GM10248 (cell line): ENCODE results near the gene FOXD4L6.
"Not testable (repeated sequence)": the region's sequence is repeated elsewhere in the genome, so short reads cannot be mapped to it uniquely, and the experiment has no call there.

Experiments used
- CTCF ChIA-PET: fragments of 300-600 bp; sonication (Branson Sonifier 250); formaldehyde crosslinking; extraction: SDS; loops from one replicate; lab custom pipeline; 2021; ENCODE audit warnings: antibody characterized with exemption; lab: Yijun Ruan, JAX
- POLR2A ChIA-PET: fragments of 350-650 bp; sonication (Branson Sonifier 250); formaldehyde crosslinking; extraction: SDS; loops from one replicate; lab custom pipeline; 2020; ENCODE audit warnings: antibody characterized with exemption; lab: Yijun Ruan, JAX
- DNase-seq: peaks from one replicate; pipeline ENCODE4 v3.0.0; 2012; ENCODE audit errors: extremely low spot score

Gene FOXD4L6

DNA sequence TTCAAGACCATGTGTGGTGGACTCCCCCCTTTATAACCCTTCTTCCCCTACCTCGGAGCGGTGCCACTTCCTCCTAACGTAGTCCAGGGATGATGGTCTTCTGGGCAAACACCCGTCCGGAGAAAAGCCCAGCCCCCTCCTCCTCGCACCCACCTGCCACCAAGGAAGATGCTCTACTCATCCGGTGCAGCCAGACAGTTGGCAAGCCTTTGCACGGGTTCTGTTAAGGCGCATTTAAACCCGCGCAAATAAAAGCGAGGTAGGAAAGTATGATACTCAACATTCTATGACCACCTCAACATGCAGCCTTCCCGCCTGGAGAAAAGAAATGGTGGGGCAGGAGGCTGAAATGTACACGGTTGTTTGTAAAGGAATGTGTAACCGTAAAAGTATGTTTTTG is at the start of gene FOXD4L6:
TSS of gene FOXD4L6 (minus strand) at position 101 of the 400 bp plus-strand sequence. CDS start 298 bp downstream, outside the sequence.
- DNase-seq, POLR2A ChIA-PET, CTCF ChIA-PET: not testable (repeated sequence)

DNA sequence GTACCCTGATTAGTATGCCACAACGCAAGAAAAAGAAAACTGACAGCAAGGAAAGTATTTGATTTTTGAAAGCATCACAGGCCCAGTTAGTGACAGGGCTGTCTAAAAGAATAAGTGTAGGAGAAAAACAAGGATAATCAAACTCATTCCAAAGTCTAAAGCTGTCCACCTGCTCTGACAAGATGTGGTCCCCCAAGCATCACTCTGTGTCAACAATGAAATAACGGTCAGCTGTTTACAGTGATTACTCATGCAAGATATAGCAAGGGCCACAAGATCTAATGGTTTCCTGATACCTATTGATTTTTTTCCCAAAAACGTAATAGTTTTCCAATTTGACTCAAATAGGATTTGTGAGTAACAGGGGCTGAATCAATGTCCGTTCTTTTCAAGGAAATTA is 46.5 kb upstream of the FOXD4L6 start:
- DNase-seq, POLR2A ChIA-PET, CTCF ChIA-PET: not testable (repeated sequence)

DNA sequence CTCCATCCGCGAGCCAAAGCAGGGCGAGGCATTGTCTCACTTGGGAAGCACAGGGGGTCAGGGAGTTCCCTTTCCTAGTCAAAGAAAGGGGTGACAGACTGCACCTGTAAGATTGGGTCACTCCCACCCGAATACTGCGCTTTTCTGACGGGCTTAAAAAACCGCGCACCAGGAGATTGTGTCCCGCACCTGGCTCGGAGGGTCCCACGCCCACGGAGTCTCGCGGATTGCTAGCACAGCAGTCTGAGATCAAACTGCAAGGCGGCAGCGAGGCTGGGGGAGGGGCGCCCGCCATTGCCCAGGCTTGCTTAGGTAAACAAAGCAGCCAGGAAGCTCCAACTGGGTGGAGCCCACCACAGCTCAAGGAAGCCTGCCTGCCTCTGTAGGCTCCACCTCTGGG is 21.6 kb upstream of the FOXD4L6 start:
- POLR2A ChIA-PET, DNase-seq, CTCF ChIA-PET: not testable (repeated sequence)

DNA sequence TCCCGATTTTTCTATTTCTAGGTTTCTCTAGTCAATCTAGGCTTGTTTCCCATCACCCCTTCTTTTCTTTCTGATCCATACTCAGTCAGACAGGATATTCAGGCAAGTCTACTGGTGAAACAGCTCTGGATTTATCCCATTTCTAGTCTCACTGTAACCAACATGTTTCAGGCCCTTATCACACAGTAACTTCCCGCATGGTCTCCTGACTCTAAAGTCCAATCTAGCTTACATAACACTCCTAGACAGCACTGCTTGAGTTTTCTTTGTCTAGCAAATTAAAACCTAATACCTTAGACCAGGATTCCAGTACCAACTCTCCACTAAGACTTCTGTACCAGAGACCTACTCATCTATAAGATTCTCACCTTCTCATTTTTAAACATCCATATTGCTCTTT is 13.4 kb upstream of the FOXD4L6 start:
- CTCF ChIA-PET, DNase-seq, POLR2A ChIA-PET: not testable (repeated sequence)

DNA sequence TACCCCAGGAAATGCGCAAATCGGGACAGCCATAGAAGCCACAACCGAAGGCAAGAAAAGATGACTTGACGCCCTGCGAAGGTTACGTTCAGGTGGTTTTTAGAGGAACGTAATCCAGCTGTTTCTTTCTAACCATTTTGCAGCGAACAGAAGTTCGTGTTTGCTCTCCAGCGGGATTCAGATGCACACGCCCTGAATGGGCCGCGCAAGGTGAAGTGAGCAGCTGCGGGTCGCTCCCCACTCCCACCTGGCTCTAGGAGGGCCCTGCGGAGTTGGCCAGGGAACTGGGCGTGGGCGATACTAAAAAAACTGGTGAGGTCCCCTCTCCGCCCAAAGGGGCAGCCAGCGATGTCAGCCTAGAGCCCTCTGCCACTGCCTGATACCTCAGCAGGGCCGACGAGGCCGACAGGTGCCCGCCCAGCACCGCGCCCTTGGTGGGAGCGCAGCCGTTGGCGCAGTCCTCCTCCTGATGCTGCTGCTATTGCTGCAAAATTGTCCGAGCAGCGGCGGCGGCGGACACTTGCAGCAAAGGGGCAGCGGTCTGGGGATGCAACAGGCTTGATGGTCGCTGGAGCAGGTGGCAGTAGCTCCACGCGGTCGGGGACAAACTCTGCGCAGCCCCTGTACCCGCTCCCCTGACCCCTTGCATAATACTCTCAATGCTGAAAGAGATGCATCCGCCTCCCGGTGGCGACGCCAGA is 1.6 kb downstream of the FOXD4L6 start:
- POLR2A ChIA-PET, DNase-seq: not testable (repeated sequence)

DNA sequence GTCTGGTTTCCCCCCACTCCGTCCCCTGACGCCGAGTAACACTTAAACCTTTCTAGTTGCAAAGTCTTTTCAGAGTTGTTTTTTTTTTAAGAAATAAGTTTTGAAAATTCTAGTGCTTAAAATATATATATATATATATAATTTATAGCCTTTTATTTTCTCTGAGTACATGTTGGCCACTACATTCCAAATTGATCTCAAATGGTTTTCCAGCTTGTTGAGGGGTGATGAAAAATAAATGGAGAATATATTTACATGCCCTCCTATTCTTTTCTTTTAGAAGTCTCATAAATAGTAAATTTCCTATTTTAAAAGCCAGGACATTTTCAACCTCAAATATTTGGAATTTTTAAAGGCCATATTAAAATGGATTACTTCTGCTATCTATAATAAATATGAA is 2.5 kb downstream of the FOXD4L6 start:
- CTCF ChIA-PET, POLR2A ChIA-PET, DNase-seq: not testable (repeated sequence)

More for the DNA sequence above, 1.6 kb downstream of the FOXD4L6 start:
- CTCF ChIA-PET = not testable (repeated sequence)

DNA sequence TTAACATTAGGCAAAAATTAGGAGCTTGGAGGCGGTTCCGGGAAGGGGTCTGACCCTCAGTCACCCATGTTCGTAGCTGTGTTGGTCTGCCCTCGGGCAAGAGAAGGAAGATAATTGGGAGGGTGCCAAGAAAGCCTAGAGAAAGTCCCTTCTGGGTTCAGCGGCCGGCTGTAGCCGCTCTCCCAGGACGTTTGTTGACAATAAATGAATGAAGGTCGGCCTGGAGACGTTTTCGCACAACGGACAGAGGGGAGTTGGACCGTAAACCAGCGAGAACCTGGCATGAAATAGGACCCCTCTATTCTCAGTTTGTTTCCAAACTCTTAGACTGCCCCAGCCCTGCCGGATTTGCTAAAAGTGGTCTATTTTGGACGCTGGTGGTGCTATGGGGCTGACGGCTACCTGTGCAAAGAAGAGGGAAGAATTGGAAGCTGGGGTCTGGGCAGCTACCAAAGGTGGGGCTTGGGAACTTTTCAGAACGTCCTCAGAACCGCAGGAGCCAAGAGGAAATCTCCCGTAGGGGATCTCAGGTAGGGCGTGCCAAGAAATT is 3.3 kb downstream of the FOXD4L6 start:
- CTCF ChIA-PET, DNase-seq, POLR2A ChIA-PET: not testable (repeated sequence)

DNA sequence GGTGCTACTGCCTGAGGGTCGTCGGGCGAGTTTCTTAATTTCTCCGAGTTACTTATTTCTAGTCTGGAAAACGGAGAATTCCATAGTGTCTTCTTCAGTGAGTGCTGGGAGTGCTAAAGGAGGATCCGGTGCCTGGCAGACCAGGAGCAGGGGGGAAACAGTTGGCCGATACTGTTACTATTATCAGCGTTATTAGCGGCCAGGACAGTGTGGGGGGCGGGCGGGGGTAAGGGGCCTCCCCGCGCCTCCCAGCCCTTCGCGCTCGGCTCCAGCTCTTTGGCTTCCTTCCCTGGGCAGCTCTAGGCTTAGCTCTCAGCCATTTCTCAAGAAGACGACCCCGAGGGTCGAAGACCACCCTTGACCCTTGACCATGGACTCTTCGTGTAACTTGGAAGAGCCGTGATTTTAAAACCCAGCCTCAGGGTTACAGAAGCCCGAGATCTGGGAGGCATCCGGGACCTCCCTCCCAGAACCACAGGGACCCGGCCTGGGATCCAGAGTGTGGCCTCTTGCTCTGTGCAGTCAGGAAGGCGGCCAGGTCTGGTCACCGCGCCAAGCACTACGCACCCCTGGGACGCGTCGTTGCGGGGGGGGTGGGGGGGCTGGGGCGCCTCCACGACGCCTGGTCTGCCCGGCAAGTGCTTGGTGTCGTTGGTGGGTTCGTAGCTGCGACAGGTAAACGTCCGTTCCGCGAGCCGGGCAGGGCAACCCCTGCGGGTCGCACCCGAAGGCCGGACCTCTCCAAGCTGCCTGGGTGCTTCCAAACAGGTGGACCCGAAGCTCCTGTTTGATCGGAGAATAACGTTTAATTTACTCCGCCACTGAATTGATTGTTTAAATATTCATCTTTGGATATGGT is 4.0 kb downstream of the FOXD4L6 start:
- CTCF ChIA-PET, POLR2A ChIA-PET, DNase-seq: not testable (repeated sequence)

DNA sequence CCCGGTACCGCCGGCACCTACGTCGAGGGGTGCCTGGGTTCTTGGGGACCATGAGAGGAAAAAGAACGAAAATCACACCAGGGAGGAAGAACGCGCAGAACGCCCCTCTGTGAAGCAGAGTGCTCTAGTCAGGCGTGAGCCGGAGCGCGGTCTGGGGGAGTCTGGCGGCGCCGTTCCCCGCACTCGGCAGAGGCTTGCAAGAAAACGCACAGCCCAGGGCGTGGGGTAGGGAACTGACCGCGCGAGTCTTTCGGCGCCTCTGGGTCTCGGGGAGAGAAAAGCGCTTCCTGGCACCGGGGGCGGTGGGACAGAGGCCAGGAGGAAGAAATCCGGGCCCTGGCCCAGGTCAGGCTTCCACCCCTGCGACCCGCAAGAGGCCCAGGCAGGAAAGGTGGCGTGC is 4.7 kb downstream of the FOXD4L6 start:
- CTCF ChIA-PET, DNase-seq, POLR2A ChIA-PET: not testable (repeated sequence)

DNA sequence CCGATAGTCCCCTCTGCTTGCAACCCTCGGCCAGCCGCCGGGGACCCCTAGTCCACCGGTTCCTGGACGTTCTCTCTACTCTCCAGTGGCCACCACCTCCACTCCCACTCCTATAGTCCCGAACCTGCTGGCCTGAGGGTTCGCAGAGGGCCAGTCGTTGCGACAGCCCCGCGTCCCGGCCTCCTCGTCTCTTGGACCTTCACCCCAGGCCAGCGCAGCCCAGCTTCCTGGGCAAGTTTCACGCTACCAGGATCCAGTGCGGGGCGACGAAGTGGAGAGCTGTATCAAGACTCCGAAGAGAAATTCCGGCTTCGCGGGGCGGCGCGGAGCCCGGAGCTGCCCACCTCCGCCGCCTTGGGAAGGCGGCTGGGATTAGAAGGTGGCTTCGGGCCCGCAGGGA is 5.1 kb downstream of the FOXD4L6 start:
- POLR2A ChIA-PET, CTCF ChIA-PET: not testable (repeated sequence)

DNA sequence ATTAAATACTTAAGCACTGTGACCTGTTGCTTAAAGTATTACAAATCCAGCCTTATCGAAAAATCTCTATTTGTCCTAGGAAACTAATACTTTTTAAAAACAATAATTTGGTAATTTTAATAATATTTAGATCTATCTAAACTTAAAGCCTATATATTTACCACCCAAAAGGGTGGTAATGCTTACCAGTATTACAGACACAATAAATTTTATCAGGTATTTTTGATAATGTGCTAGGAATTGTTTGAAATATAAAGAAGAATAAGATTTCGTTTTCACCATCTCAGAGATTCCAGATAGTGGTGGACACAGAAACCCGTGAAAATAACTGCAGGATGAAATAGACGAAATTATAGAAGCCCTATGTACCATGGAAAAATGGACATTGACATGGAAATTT is 7.8 kb downstream of the FOXD4L6 start:
- CTCF ChIA-PET, POLR2A ChIA-PET, DNase-seq: not testable (repeated sequence)

More for the DNA sequence above, 5.1 kb downstream of the FOXD4L6 start:
- DNase-seq = not testable (repeated sequence)

DNA sequence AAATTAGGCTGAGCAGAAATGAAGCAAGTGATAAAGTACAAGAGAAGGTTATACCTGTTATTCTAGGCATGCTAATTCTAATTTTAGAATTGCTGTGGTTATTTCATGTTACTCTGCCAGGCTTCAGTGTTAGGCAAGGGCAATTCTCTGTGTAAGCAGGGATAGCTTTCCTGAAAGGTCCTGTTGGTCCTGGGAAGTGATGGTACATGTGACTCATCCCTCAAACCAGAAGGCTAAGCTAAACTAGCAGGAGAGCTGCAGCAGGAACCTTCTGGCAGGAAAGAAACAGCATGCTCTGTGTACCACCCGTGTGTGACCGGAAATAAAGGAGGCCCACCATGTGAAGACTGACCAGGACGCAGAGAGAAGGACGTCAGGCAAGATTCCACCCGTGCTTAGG is 8.8 kb downstream of the FOXD4L6 start:
- DNase-seq, CTCF ChIA-PET, POLR2A ChIA-PET: not testable (repeated sequence)

DNA sequence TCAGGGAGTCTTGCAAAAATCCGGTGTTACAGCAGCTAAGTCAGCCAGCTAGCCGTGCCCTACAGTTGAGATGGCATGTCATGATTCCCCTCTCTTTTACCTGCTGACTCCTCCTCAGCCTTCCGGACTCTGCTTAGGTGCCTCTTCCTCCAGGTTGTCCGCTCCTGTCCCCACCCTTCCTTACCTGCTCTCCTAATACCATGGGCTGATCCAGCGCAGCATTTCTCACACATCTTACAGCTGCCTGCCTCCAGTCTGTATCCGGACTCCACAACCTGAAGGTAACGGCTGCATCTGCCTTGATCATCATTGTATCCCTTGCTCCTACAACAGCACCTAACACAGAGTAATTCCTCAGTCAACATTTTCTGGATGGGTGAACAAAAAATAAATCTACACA is 9.2 kb downstream of the FOXD4L6 start:
- POLR2A ChIA-PET, DNase-seq, CTCF ChIA-PET: not testable (repeated sequence)

DNA sequence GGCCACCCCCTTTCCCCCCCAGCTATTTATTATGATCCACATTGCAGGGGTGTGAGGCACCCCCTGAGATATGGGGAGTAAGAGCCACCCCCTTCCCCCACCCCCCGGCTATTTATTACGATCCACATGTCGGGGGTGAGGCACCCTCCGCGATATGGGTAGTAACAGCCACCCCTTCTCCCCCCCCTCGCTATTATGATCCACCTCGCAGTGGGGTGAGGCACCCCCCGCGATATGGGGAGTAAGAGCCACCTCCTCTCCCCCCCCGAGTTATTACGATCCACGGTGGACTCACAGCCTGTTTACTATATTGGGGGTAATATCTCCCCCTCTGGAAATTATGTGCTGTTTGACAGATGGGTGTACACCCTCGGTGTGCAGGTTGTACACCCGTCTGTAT is 15.1 kb downstream of the FOXD4L6 start:
- CTCF ChIA-PET, DNase-seq, POLR2A ChIA-PET: not testable (repeated sequence)

DNA sequence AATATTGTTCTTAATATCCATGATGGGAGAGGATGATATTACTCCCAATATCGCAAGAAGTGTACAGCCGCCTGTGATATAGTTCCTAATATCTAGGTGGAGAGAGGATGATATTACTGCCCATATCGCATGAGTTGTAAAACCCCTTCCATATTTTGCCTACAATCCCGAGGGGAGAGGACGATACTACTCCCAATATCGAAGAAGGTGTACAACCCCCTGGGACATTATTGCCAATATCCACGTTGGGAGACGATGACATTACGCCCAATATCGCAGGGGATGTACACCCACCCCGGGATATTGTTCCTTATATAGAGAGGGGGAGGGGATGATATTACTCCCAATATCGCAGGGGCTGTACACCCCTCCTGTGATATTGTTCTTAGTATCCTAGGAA is 17.1 kb downstream of the FOXD4L6 start:
- CTCF ChIA-PET, POLR2A ChIA-PET, DNase-seq: not testable (repeated sequence)

DNA sequence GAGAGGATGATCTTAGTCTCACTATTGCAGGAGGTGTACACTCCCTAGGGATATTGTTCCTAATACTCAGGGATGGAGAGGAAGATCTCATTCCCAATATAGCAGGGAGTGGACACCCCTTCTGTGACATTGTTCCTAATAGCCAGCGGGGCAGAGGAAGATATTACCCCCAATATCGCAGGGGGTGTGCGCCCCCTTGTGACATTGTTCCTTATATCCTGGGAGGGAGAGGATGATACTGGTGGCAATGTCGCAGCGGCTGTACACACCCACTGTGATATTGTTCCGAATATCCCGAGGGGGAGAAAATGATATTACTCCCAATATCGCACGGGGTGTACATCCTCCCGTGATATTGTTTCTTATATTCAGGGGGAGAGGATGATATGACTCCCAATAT is 17.6 kb downstream of the FOXD4L6 start:
- POLR2A ChIA-PET, DNase-seq, CTCF ChIA-PET: not testable (repeated sequence)

DNA sequence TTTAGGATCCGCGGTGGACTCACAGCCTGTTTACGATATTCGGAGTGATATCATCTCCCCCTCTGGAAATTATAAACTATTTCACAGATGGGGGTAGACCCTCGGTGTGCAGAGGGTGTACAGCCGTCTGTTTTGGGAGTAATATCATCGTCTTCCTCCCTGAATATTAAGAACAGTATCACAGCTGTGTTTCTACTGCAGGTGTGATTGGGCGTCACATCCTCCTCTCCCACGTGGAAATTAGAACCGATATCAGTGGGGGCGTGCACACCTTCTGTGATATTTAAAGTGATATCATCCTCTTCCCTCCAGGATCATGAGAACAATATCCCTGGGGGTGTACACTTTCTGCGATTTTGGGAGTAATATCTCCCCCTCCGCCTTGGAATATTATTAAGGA is 19.2 kb downstream of the FOXD4L6 start:
- CTCF ChIA-PET, DNase-seq, POLR2A ChIA-PET: not testable (repeated sequence)

DNA sequence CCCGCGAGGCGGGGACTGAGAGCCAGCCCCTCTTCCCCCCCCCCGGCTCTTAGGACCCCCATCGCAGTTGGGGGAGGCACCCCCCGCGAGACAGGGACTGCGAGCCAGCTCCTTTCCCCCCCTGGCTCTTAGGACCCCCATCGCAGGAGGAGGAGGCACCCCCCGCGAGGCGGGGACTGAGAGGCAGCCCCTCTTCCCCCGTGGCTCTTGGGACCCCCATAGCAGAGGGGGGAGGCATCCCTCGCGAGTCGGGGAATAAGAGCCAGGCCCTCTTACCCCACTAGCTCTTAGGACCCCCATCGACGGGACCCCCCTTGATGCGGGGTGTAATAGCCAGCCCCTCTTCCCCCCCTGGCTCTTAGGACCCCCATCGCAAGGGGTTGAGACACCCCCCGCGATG is 19.7 kb downstream of the FOXD4L6 start:
- DNase-seq, CTCF ChIA-PET, POLR2A ChIA-PET: not testable (repeated sequence)
